ENCODE data around the gene NDNF.

DNA sequence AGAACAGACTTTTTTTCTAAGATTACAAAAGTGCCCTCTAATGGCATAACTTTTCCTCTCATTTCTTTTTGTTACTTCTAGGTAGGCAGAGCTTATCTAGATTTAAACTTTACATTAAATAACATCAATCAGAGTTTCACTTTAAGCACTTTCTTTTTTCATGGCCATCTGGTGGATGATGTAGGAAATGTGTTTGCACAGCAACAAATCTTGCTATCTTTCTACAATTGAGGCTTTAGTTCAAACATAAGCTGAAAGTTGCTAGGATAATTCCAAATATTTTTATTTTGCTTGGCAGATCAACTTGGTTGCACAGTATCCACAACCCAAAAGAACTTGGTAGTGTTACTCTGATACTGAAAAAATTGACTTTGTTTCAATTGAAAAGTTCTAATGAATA, 22.0 kb downstream of the NDNF start:
- TF ChIP-seq, protein P1, sequence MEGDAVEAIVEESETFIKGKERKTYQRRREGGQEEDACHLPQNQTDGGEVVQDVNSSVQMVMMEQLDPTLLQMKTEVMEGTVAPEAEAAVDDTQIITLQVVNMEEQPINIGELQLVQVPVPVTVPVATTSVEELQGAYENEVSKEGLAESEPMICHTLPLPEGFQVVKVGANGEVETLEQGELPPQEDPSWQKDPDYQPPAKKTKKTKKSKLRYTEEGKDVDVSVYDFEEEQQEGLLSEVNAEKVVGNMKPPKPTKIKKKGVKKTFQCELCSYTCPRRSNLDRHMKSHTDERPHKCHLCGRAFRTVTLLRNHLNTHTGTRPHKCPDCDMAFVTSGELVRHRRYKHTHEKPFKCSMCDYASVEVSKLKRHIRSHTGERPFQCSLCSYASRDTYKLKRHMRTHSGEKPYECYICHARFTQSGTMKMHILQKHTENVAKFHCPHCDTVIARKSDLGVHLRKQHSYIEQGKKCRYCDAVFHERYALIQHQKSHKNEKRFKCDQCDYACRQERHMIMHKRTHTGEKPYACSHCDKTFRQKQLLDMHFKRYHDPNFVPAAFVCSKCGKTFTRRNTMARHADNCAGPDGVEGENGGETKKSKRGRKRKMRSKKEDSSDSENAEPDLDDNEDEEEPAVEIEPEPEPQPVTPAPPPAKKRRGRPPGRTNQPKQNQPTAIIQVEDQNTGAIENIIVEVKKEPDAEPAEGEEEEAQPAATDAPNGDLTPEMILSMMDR (IDR thresholded peaks at IDR 0.05), result peak; percentile 50
- TF ChIP-seq GABPA (IDR thresholded peaks at IDR 0.05; ENCODE audit: low read depth) (no peak), RAD21 (IDR thresholded peaks at IDR 0.05; ENCODE audit: low read length) (peak; percentile 38), POLR2AphosphoS5 (IDR thresholded peaks at IDR 0.05; ENCODE audit: low read depth, low read length) (no peak), TCF12 (IDR thresholded peaks at IDR 0.05) (no peak), EP300 (IDR thresholded peaks at IDR 0.05; ENCODE audit: borderline replicate concordance in 1 of 2, low read depth in 1 of 2, low read length in 1 of 2) (no peak), FOXM1 (IDR thresholded peaks at IDR 0.05; ENCODE audit: low read depth) (no peak), TAF1 (IDR thresholded peaks at IDR 0.05; ENCODE audit: borderline replicate concordance, low read depth, low read length) (no peak), EZH2phosphoT487 (IDR thresholded peaks at IDR 0.05; ENCODE audit: borderline replicate concordance, low read depth) (no peak), SMC3 (IDR thresholded peaks at IDR 0.05; ENCODE audit: low read depth, low read length) (peak; percentile 30; the same call in 1 of the 2 replicates), NFIC (IDR thresholded peaks at IDR 0.05; ENCODE audit: borderline replicate concordance) (no peak)
- TF ChIP-seq, protein P2, sequence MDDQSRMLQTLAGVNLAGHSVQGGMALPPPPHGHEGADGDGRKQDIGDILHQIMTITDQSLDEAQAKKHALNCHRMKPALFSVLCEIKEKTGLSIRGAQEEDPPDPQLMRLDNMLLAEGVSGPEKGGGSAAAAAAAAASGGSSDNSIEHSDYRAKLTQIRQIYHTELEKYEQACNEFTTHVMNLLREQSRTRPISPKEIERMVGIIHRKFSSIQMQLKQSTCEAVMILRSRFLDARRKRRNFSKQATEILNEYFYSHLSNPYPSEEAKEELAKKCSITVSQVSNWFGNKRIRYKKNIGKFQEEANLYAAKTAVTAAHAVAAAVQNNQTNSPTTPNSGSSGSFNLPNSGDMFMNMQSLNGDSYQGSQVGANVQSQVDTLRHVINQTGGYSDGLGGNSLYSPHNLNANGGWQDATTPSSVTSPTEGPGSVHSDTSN (IDR thresholded peaks at IDR 0.05), result no peak
